Lower leg skin (tissue), 3 donors: ENCODE results near the gene NCOA1.

Experiments
- CTCF ChIP-seq, 3 donors: fragments of 450-650 bp; IDR thresholded peaks; one replicate each; pipeline ENCODE4 v1.5.1; 2016; ENCODE audit warnings: antibody characterized with exemption in 3 of 3, mild to moderate bottlenecking in 3 of 3, moderate library complexity in 2 of 3
- POLR2A ChIP-seq, 2 donors: fragments of 450-650 bp; IDR thresholded peaks; one replicate each; pipeline ENCODE4 v1.6.1; 2016 to 2017; ENCODE audit warnings: antibody characterized with exemption in 2 of 2, mild to moderate bottlenecking in 1 of 2, moderate library complexity in 1 of 2

GRCh38 chr2:24480245-24480644 is 10.8 kb upstream of the NCOA1 start:
- TF ChIP-seq CTCF (IDR thresholded peaks at IDR 0.05) (no peak), POLR2A (IDR thresholded peaks at IDR 0.05) (no peak)
